Right lobe of liver (tissue), 6 donors: ENCODE results near the gene HIBADH. TPM values are rescaled to one million over a fixed set of nuclear protein-coding genes. Genes with fewer than 3 reads are reported as not detected.

Experiments
- ATAC-seq, 4 donors: fragments of 200-7000 bp; cut with Tn5 transposase; one replicate each; pipeline ENCODE4 v1.9.1; 2020; ENCODE audit warnings: mild to moderate bottlenecking in 4 of 4, moderate library complexity in 4 of 4
- DNase-seq, 3 donors: peaks; one replicate each; pipeline ENCODE4 v3.0.0-alpha.2; 2020
- H3K27ac ChIP-seq, 3 donors: fragments of 200-600 bp; one replicate each; pipeline ENCODE4 v1.8.0; 2022
- H3K27me3 ChIP-seq, 2 donors: fragments of 200-600 bp; one replicate each; pipeline ENCODE4 v1.8.0; 2022
- H3K36me3 ChIP-seq, 4 donors: fragments of 200-600 bp; sonication (generic) in 1 of 4; one replicate each; pipeline versions ENCODE4 v1.5.1 to v1.8.0; 2017 to 2022; ENCODE audit warnings: control low read depth in 1 of 4
- H3K4me1 ChIP-seq, 4 donors: fragments of 200-600 bp; sonication (generic) in 1 of 4; one replicate each; pipeline versions ENCODE4 v1.5.1 to v1.8.0; 2017 to 2022; ENCODE audit warnings: control low read depth in 1 of 4
- H3K4me3 ChIP-seq, 3 donors: fragments of 200-600 bp; one replicate each; pipeline ENCODE4 v1.8.0; 2022
- H3K9me3 ChIP-seq, 4 donors: fragments of 200-600 bp; sonication (generic) in 1 of 4; one replicate each; pipeline versions ENCODE4 v1.5.1 to v1.8.0; 2017 to 2022; ENCODE audit warnings: control low read depth in 1 of 4
- POLR2A ChIP-seq: fragments of 450-650 bp; IDR thresholded peaks from one replicate; pipeline ENCODE4 v1.6.1; 2017; ENCODE audit warnings: antibody characterized with exemption, mild to moderate bottlenecking
- WGBS: methylation state at CpG from one replicate; pipeline ENCODE4 v1.1.6; 2018; ENCODE audit warnings: low coverage, low lambda C conversion rate; ENCODE audit not compliant: insufficient coverage; ENCODE audit errors: missing lambda C conversion rate; 5-methylcytosine and 5-hydroxymethylcytosine counted together
- intact Hi-C, 2 donors: fragments of 100-400 bp; cut with DNase I; formaldehyde crosslinking; loops; one replicate each; pipeline versions ENCODE4 v1.11.2 to v1.14.1; 2022
- total RNA-seq, 6 experiments: library from RNA; depleted of rRNA in 2 of 6; stranded (reverse); fragments of >200 nt in 2 of 6; fragmentation: NEBNext Ultra II Directional in 3 of 6; extraction: Animal tissue kit (Norgen Biotek cat#: 25700) in 3 of 6; gene quantifications; one replicate each; pipeline versions ENCODE4 v1.1.0 to v1.2.4, GENCODE V29; 2016 to 2023
- TF ChIP-seq, protein P1 (sequence below), 4 donors: fragments of 200-600 bp in 3 of 4; fragments of 450-650 bp in 1 of 4; IDR thresholded peaks; one replicate each; pipeline versions ENCODE4 v1.5.1 to v1.8.0; 2016 to 2022; ENCODE audit warnings: antibody characterized with exemption in 4 of 4, mild to moderate bottlenecking in 2 of 4
- donor health status: DM: no; HTN: yes; CAD: no.
- donor health status: DM: no; HTN: no; CAD: no.
- donor health status: DM: no; HTN: no; CAD: no.
- donor health status: DM: no; HTN: yes; CAD: no.
- donor health status: DM: no; HTN: yes; CAD: no.

The HIBADH gene
- total RNA-seq, 6 experiments from 2014 or later: 64.9 to 143 (median 67.2) TPM

DNA sequence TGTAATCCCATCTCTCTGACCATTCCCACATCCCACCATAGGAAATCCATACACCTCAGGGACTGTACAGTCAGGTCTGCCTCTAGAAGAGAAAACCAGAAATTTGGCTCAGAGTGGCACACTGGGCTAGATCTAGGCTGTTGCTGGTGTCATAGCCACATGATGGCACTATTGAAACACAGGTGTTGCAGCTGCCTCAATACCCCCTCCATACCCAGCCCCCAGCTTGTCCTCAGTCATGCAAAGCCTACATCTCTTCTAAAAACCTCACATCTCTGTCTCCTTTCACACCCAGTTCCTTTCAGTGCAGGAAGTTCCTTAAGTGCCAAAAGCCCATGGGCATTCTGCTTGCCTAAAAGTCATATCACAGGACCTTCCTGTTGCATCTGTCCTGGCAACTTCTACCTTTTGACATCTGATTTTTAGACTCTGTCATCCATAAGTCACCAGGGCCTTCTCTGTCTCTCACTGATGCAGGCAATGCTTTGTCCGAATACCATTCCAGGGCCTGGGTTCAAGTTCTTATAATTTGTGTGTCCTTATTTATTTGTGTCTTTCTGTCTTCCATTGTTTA, 27.0 kb upstream of the HIBADH start:
- intact Hi-C loops: no loop called here
- WGBS: 74% methylated on average over 1 of the region's 1 CpG

DNA sequence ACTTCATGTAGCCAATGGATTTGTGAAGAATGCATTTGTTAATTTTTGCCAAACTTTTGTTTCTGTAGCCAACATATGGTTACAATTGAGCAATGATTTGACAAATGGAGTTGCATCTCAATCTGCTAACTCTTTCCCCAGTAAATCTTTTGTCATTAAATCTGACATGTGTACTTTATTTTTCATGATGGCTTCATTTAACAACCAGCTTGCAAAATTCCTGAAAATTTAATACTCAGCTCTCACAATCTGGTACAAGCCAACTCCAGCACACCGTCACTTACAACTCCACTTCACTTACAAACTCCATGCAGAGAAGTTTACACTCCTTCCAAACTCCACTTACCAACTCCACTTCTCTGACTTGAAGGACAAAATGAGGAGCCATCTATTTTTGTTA, 26.5 kb upstream of the HIBADH start:
- TF ChIP-seq, protein P1, sequence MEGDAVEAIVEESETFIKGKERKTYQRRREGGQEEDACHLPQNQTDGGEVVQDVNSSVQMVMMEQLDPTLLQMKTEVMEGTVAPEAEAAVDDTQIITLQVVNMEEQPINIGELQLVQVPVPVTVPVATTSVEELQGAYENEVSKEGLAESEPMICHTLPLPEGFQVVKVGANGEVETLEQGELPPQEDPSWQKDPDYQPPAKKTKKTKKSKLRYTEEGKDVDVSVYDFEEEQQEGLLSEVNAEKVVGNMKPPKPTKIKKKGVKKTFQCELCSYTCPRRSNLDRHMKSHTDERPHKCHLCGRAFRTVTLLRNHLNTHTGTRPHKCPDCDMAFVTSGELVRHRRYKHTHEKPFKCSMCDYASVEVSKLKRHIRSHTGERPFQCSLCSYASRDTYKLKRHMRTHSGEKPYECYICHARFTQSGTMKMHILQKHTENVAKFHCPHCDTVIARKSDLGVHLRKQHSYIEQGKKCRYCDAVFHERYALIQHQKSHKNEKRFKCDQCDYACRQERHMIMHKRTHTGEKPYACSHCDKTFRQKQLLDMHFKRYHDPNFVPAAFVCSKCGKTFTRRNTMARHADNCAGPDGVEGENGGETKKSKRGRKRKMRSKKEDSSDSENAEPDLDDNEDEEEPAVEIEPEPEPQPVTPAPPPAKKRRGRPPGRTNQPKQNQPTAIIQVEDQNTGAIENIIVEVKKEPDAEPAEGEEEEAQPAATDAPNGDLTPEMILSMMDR (IDR thresholded peaks at IDR 0.05): no peak
- no peak for TF ChIP-seq POLR2A
- no peaks in the 10 kb centered on the region for H3K4me1 ChIP-seq
- DNase-seq: no peak
- H3K4me3 ChIP-seq: no peak overlapping the region
- no peak overlapping the region for H3K27ac ChIP-seq
- no peaks in the 10 kb centered on the region for H3K27me3 ChIP-seq
- intact Hi-C loops: no loop called here
- no peaks in the 10 kb centered on the region for H3K36me3 ChIP-seq
- no peaks in the 10 kb centered on the region for H3K9me3 ChIP-seq
- WGBS: 75% methylated on average over 1 of the region's 1 CpG
- ATAC-seq: no peak

More for the DNA sequence above, 27.0 kb upstream of the HIBADH start:
- no peak overlapping the region for H3K4me3 ChIP-seq
- no peaks in the 10 kb centered on the region for H3K4me1 ChIP-seq
- no peaks in the 10 kb centered on the region for H3K27me3 ChIP-seq
- no peak for DNase-seq
- no peaks in the 10 kb centered on the region for H3K36me3 ChIP-seq
- no peaks in the 10 kb centered on the region for H3K9me3 ChIP-seq
- H3K27ac ChIP-seq: no peak overlapping the region
- no peak for TF ChIP-seq POLR2A
- TF ChIP-seq, protein P1 (IDR thresholded peaks at IDR 0.05): peak; percentile 40 to 57 (median 46)
- ATAC-seq: peak; percentile 81 to 91 (median 85)

DNA sequence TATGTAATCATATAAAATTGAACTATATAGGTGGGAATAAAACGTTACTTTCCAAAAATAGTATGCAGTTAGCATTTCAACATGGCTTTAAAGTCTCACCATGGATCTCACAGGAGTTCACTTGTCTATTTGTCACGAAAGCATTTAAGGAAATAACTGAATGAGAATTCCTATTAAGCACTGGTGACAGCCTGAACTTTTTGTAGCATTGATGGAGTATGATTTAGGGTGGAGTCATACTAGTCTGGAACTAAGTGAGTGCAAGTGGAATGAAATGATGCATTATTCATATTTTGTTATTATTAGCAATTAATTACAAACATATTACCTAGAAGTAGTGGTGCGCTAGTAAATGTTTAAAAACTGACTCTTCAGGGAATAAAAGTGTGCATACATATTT, 26.0 kb upstream of the HIBADH start:
- no peak overlapping the region for H3K27ac ChIP-seq
- peaks cover 0 to 4% (median 0%) of the 10 kb centered on the region in 4 donors for H3K4me1 ChIP-seq
- no peaks in the 10 kb centered on the region for H3K9me3 ChIP-seq
- ATAC-seq (no peak), DNase-seq (no peak)
- intact Hi-C loops: no loop called here
- no peaks in the 10 kb centered on the region for H3K27me3 ChIP-seq
- H3K36me3 ChIP-seq: no peaks in the 10 kb centered on the region
- WGBS: 74% methylated on average over 3 of the region's 3 CpGs
- H3K4me3 ChIP-seq: no peak overlapping the region
- TF ChIP-seq, protein P1 (IDR thresholded peaks at IDR 0.05): no peak
- TF ChIP-seq POLR2A: no peak

DNA sequence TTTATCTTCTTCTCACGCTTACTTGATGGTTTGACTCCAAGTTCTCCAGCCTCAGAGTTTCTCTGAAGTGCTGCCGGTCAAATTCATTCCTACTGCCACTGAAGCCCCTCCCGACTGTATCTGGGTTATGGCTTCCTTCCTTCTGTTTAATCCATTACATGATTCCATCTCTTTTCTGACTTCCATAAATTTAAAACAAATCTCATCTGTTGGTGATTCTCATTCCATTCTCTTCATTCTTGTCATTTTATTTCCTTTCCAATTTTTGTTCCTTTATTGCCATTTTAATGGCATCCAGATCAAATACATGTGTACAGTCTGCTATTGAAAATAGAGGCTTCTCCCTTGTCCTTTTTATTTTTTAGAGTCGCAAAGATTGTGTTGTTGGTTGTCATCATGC, 25.4 kb upstream of the HIBADH start:
- ATAC-seq (no peak), DNase-seq (no peak)
- no peak overlapping the region for H3K4me3 ChIP-seq
- H3K9me3 ChIP-seq: no peaks in the 10 kb centered on the region
- H3K4me1 ChIP-seq: peaks cover 0 to 4% (median 0%) of the 10 kb centered on the region in 4 donors
- no peaks in the 10 kb centered on the region for H3K27me3 ChIP-seq
- H3K36me3 ChIP-seq: no peaks in the 10 kb centered on the region
- WGBS: 81% methylated on average over 4 of the region's 4 CpGs
- TF ChIP-seq POLR2A: no peak
- TF ChIP-seq, protein P1 (IDR thresholded peaks at IDR 0.05): no peak
- H3K27ac ChIP-seq: no peak overlapping the region
- intact Hi-C loops: no loop called here

DNA sequence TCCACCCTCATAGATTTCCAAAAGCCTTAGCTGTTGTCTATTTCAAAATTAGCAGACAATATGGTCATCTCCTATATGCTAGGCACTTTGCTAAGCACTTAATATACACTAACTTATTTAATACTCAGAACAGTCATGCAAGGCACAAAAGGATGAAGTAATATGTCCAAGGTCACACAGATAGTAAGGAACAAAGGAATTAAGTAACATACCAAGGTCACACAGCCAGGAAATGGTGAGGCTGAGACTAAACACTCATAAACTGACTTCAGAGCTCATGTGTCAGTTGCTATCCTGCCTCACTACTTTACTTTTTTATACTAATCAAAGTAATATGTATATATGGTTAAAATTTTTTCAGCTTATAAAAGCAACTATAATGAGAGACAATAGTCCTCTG, 23.6 kb upstream of the HIBADH start:
- no peak for TF ChIP-seq POLR2A
- TF ChIP-seq, protein P1 (IDR thresholded peaks at IDR 0.05): no peak
- no peak for ATAC-seq
- H3K4me3 ChIP-seq: no peak overlapping the region
- H3K27ac ChIP-seq: no peak overlapping the region
- H3K36me3 ChIP-seq: no peaks in the 10 kb centered on the region
- H3K9me3 ChIP-seq: no peaks in the 10 kb centered on the region
- intact Hi-C loops: no loop called here
- H3K4me1 ChIP-seq: peaks cover 0 to 4% (median 0%) of the 10 kb centered on the region in 4 donors
- no peaks in the 10 kb centered on the region for H3K27me3 ChIP-seq
- no peak for DNase-seq
